ENCODE measurements around the gene GFOD1.
A peak's percentile ranks its signal among the peaks of the same experiment; 100 is the strongest.
"Not testable (repeated sequence)": the region's sequence is repeated elsewhere in the genome, so short reads cannot be mapped to it uniquely, and the experiment has no call there.

GFOD1 gene

GRCh38 chr6:13471184-13471583, 16.2 kb downstream of the GFOD1 start:
- H3K4me3 ChIP-seq (ENCODE audit: low read length), result no peak overlapping the region
- DNase-seq (ENCODE audit: low read depth, low spot score), result no peak

- no peak for DNase-seq (ENCODE audit: low read depth, low spot score)
- no peak overlapping the region for H3K4me3 ChIP-seq (ENCODE audit: low read length)
Measured at GRCh38 chr6:13470238-13471140, 16.9 kb downstream of the GFOD1 start.

GRCh38 chr6:13469693-13470092, 17.7 kb downstream of the GFOD1 start:
- no peak for DNase-seq (ENCODE audit: low read depth, low spot score)
- no peak overlapping the region for H3K4me3 ChIP-seq (ENCODE audit: low read length)

DNA sequence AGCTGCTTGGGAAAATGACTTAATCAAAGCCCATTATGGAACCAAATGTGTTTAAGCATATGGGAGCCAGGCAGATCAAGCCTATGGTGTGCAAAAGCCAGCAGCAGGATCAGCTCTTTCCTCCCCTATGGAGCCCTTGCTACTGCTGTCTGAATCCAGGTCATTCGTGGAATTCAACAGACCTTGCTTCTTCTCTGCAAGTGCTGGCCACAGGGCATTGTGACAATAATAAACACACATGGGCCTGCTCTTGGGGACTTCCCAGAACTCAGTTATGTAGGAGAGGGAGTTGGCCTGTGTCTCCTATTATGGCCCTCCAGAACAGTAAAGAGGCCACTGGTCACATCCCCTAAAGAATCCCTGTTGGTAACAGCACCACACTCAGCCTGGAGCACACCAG, 18.6 kb downstream of the GFOD1 start:
- DNase-seq (ENCODE audit: low read depth, low spot score), result no peak
- H3K4me3 ChIP-seq (ENCODE audit: low read length), result no peak overlapping the region

DNA sequence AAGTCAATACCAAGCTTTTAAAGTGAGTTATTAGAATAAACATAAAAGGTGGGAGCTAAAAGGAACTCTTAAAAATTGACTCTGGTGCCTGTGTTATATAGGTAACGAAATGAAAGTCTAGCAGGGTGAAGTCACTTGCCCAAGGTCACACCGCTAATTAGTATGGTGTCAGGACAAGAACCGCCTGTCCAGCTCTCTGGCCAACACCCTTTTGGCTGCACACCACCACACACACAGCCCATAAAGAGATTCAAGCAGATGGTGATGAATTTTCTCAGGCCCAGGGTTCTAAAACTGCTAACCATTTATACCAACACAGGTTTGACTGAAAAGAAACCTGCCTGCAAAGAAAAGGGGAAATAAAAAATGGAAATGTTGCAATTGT, 20.2 kb downstream of the GFOD1 start:
- DNase-seq (ENCODE audit: low read depth, low spot score), result no peak
- H3K4me3 ChIP-seq (ENCODE audit: low read length), result no peak overlapping the region

DNA sequence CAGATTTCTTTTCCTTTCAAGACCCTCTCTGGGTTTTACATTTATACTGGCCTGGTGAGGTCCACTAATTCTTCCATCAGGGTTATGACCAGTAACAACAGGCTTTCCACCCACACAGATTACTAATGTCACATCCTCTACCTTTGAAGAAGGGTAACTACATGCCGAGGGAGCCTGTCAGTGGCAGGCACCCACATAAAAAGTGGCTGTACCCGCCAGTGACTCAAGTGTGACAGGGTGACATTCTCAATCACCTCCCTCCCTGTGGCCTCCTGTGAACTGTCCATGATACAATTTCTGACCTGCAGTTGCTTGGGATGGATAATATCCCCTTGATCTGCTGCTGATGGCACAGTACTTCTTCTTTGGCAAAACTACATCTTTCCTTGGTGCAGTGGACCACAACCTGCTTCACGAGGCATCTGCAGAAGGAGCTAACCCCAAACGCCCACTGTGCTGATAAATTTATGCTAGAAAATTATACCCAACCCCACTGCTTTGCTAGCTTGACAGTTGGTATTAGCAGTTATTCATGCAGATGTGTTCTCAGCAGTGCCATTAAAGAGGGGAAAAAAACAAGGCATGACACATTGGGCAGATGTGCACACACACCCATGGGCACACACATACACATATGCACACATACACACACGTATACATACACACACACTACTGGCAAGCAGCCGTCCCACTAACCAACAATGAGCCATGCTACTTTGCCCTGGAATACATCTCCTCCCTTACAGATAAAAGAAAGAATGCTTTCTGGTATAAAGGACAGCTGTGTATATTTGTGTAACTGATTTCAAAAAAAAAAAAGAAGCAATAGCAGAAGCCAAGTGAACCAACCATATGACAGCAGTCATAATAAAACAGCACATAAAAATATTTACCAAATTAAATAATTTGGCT, 20.8 kb downstream of the GFOD1 start:
- no peak overlapping the region for H3K4me3 ChIP-seq (ENCODE audit: low read length)
- DNase-seq (ENCODE audit: low read depth, low spot score), result no peak

DNA sequence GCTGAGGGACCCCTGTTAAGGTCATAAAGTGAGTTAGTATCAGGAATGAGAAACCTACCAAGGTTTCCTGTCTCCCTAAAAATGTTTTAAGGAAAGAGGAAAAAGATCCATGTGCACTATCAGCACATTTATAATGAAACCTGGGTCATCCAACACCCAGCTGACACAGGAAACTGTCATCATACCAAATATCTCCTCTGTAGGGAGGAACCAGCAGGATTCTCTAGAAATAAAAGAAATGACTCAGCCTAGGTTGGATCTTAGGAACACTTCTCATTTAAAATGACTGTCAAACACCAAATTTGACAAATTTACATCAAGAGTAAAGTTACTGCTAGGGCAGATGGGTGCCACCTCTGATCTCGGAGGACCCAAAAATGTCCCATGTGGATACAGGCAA, 21.7 kb downstream of the GFOD1 start:
- no peak for DNase-seq (ENCODE audit: low read depth, low spot score)
- no peak overlapping the region for H3K4me3 ChIP-seq (ENCODE audit: low read length)

GRCh38 chr6:13463941-13464340, 23.5 kb downstream of the GFOD1 start:
- no peak overlapping the region for H3K4me3 ChIP-seq (ENCODE audit: low read length)
- DNase-seq (ENCODE audit: low read depth, low spot score), result no peak

GRCh38 chr6:13463328-13463717, 24.1 kb downstream of the GFOD1 start:
- no peak overlapping the region for H3K4me3 ChIP-seq (ENCODE audit: low read length)
- no peak for DNase-seq (ENCODE audit: low read depth, low spot score)

GRCh38 chr6:13462458-13463327, 24.7 kb downstream of the GFOD1 start:
- H3K4me3 ChIP-seq (ENCODE audit: low read length), result peak overlapping the region; percentile 17
- peak; percentile 75 for DNase-seq (ENCODE audit: low read depth, low spot score)

DNA sequence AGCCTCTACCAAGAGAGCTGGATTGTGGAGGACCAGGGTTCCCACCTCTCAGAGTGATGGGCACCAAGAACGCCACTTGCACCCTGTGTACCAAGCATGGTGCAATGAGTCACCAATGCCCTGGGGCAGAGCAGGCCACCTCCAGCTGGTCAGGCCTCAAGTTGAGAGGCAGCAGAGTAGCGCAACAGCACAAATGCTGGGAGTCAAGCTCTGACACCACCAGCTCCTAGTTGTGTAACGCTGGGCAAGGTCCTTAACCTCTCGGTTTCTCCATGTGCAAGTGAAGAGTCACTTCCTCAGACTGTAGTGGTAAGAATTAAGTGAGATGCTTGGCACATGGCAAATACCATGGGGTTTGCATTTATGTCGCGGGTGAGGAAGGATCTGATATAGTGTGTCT, 25.6 kb downstream of the GFOD1 start:
- H3K4me3 ChIP-seq (ENCODE audit: low read length), result no peak overlapping the region
- DNase-seq (ENCODE audit: low read depth, low spot score), result no peak

GRCh38 chr6:13461307-13461706, 26.1 kb downstream of the GFOD1 start:
- H3K4me3 ChIP-seq (ENCODE audit: low read length), result no peak overlapping the region
- DNase-seq (ENCODE audit: low read depth, low spot score), result no peak

DNA sequence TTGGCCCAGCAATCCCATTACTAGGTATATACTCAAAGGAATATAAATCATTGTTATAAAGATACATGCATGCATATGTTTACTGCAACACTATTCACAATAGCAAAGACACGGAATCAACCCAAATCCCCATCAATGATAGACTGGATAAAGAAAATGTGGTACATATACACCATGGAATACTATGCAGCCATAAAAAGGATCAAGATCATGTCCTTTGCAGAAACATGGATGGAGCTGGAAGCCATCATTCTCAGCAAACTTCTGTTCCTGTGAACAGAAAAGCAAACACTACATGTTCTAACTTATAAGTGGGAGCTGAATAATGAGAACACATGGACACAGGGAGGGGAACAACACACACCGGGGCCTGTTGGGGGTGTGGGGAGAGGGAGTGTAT, 27.1 kb downstream of the GFOD1 start:
- H3K4me3 ChIP-seq (ENCODE audit: low read length); DNase-seq (ENCODE audit: low read depth, low spot score): not testable (repeated sequence)

GRCh38 chr6:13457577-13457976, 29.8 kb downstream of the GFOD1 start:
- no peak overlapping the region for H3K4me3 ChIP-seq (ENCODE audit: low read length)
- DNase-seq (ENCODE audit: low read depth, low spot score), result no peak

DNA sequence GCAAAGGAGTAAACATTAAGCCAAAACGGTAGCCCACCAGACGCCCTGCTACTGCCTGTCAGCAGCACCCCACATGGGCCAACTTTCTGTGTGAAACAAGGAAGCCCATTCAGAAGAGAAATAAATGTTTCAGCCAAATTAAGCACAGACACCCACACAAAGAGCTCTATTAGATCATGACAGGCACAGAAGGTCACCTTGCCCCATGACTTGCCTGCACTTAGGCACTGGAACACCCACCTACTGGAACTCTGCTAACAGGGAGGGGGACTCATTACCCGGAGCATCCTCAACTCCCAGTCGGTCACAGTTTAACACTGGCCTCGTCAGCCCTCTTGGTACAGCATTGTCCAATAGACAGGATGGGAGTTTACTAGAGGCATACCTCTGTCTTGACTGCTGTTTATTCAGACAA, 31.8 kb downstream of the GFOD1 start:
- no peak overlapping the region for H3K4me3 ChIP-seq (ENCODE audit: low read length)
- DNase-seq (ENCODE audit: low read depth, low spot score), result no peak

- H3K4me3 ChIP-seq (ENCODE audit: low read length), result peak overlapping the region; percentile 18
- peak; percentile 86 for DNase-seq (ENCODE audit: low read depth, low spot score)
Measured at GRCh38 chr6:13454286-13455221, 32.8 kb downstream of the GFOD1 start.

GRCh38 chr6:13453771-13454251, 33.6 kb downstream of the GFOD1 start:
- no peak for DNase-seq (ENCODE audit: low read depth, low spot score)
- H3K4me3 ChIP-seq (ENCODE audit: low read length), result no peak overlapping the region

DNA sequence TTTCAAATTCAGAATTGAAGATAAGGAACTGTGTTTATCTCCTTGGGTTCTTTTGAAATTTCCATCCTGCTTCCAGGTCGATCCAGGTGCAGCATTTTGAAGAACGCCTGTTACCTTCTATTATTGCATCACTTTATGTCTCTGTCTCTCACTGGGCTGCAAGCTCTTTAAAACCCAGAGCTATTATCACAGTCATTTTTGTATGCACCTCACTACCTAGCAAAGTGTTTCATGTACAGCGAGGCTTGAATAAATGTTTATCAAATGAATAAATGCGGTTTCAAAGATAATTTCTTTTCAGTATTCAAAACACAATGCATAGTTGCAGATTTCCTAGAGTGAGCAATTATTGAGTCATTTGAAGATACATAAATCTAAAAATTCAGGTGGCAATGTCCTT, 34.2 kb downstream of the GFOD1 start:
- H3K4me3 ChIP-seq (ENCODE audit: low read length), result no peak overlapping the region
- no peak for DNase-seq (ENCODE audit: low read depth, low spot score)
